HG03575 (cell line): ENCODE data around the gene SLC26A11.
"Not testable (repeated sequence)": the region's sequence is repeated elsewhere in the genome, so short reads cannot be mapped to it uniquely, and the experiment has no call there.

Experiments
- ATAC-seq: cut with Tn5 transposase; IDR thresholded peaks from one replicate; pipeline ENCODE4 v1.9.1; 2021; ENCODE audit not compliant: unreplicated experiment, insufficient number of reproducible peaks, low FRiP score; ENCODE audit errors: extremely low read depth

Gene SLC26A11

DNA sequence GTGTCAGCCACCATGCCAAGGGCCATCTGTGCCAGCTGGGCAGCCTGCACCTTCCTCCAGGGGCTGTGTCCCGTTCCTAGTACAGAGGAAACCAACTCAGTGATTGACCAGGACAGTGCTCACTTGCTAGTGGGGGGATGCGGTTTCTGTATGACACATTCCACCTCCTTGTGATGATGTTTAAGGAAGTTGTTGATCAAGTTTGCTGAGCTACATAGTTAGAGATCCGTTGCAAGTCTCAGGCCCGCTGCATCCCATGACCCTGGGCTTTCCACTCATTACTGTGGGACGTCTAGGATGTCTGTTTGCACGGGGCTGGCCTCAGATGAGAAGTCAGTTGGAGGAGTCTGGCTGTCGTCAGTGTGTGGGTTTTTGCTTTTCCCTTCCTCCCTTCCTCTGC, 74.0 kb downstream of the SLC26A11 start:
- no peak for ATAC-seq

DNA sequence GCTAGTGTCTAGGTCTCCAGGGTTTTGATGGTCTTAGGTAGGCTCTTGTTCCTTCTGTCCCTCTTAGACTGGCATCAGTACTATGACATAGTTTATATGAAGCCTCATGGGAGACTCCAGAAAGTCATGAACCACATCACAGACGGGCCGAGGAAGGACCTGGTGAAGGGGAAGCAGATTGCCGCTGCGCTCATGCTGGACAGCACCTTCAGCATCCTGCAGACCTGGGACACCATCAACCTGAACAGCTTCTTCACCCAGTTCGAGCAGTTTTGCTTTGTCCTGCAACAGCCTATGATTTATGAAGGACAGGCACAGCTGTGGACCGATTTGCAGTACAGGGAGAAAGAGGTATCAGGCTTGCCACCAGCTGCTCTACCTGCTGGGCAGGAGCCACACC, 74.4 kb downstream of the SLC26A11 start:
- ATAC-seq: no peak

DNA sequence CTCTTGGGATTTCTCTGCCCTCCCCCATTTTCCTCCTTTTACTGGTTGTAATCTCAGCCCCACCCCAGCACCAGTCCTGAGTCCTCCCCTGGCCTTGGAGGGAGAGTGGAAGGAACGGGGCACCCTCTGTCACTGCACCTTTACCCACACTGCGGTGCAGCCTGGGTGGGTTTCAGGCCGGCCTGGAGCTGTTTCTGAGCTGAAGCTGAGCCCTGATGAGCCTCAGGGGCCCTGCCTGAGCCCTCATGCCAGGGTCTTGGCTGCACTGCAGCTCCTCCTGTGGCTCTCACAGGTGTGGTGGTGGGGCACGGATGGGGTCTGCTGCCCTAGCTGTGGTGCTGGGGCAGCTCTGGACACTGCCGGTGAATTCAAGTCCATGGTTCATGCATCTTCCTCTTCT, 74.9 kb downstream of the SLC26A11 start:
- ATAC-seq: no peak

DNA sequence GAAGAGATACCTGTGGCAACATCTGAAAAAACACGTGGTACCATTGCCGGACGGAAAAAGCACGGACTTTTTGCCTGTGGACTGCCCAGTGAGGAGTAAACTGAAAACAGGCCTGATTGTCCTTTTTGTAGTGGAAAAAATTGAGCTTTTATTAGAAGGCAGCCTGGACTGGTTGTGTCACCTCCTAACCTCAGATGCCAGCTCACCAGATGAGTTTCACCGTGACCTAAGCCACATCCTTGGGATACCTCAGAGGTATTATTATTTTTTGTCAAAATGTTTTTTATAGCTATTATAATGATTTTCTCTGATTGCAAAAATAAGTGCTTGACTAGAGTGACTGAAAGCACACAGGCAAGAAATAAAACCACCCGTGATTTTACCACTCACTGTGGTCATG, 75.3 kb downstream of the SLC26A11 start:
- no peak for ATAC-seq

DNA sequence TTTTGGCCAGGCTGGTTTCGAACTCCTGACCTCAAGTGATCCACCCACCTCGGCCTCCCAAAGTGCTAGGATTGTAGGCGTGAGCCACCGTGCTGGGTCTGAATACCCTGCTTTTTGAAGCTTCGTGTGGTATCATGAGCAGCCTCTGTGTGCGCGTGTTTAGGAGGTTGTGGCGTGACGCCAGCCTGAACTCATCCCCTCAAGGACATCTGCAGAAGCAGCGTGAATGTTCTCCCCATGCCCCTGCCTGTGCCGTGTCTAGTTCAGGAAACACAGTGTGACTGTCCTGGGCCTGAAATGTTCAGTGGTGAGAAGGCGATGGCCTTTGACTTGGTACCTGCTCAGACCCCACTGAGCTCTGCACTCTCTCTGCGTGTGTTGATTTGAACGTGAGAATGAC, 76.0 kb downstream of the SLC26A11 start:
- no peak for ATAC-seq

DNA sequence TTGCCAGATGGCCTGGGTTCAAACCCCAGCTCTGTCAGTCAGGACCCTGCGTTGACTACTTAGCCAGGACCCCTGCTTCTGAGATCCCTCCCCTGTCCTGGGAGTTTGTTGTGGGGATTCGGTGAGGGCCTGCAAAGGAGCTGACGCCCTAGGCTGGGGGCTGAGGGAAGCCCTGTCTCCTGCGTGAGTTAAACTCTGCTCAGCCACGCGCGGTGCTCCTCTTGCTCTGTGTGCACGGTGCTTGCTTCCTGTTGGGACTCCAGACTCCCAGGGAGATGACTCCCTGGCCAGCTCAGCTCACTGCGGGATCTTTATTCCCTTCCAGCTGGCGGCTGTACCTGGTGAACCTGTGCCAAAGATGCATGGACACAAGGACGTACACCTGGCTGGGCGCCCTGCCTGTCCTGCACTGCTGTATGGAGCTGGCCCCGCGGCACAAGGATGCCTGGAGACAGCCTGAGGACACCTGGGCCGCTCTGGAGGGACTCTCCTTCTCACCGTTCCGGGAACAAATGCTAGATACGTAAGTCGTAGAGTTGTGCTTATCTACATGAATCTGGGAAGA, 77.9 kb downstream of the SLC26A11 start:
- no peak for ATAC-seq

DNA sequence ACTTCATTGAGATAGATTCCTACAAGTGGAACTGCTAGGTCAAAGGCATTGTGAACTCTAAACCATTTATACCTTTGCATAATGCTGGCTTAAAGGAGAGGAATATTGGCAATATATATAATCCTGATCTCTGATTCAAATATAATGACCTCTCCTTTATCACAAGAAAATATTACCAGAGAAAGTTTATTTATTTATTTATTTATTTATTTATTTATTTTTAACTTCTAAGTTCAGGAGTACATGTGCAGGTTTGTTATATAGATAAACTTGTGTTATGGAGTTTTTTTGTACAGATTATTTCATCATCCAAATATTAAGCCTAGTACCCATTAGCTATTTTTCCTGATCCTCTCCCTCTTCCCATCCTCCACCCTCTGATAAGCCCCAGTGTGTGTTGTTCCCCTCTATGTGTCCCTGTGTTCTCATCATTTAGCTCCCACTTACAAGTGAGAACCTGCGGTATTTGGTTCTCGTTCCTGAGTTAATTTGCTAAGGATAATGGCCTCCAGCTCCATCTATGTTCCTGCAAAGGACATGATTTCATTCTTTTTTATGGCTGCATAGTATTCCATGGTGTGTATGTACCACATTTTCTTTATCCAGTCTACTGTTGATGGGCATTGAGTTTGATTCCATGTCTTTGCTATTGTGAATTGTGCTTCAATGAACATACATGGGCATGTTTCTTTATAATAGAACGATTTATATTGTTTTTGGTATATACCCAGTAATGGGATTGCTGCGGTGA, 79.3 kb downstream of the SLC26A11 start:
- ATAC-seq: not testable (repeated sequence)

DNA sequence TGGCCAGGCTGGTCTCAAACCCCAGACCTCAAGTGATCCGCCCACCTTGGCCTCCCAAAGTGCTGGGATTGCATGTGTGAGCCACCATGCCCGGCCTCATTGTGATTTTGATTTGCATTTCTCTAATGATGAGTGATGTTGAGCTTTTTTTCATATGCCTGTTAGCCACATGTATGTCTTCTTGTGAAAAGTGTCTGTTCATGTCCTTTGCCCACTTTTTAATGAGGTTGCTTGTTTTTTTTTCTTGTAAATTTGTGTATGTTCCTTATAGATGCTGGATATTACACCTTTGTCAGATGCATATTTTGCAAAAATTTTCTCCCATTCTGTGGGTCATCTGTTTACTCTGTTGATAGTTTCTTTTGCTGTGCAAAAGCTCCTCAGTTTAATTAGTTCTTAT, 80.5 kb downstream of the SLC26A11 start:
- not testable (repeated sequence) for ATAC-seq
